Kidney (tissue), 14 donors: ENCODE data around the gene IL4I1. TPM values are rescaled to one million over a fixed set of nuclear protein-coding genes. Genes with fewer than 3 reads are reported as not detected.
A peak's percentile ranks its signal among the peaks of the same experiment; 100 is the strongest.

Experiments used
- DNase-seq, 5 donors: peaks; one replicate each; pipeline ENCODE4 v3.0.0-alpha.2; 2013 to 2020
- FAIRE-seq: peaks from 2 replicates; lab custom pipeline; 2012; peaks lifted over from hg19 to GRCh38; lab: Jason Lieb, UNC
- H3K27ac ChIP-seq, 2 donors: one replicate each; pipeline ENCODE4 v1.7.0; 2013; ENCODE audit warnings: low read depth in 2 of 2, low read length in 2 of 2, inconsistent platforms in 1 of 2
- H3K27me3 ChIP-seq: one replicate; pipeline ENCODE4 v1.7.1; 2013; ENCODE audit warnings: low read length, inconsistent platforms; ENCODE audit not compliant: control insufficient read depth, insufficient read depth
- H3K36me3 ChIP-seq, 3 donors: one replicate each; pipeline versions ENCODE4 v1.7.0 to v1.7.1; 2013; ENCODE audit warnings: low read length in 3 of 3, control low read depth in 1 of 3, inconsistent platforms in 1 of 3; ENCODE audit not compliant: insufficient read depth in 3 of 3, control insufficient read depth in 2 of 3
- H3K4me1 ChIP-seq, 3 donors: one replicate each; pipeline versions ENCODE4 v1.7.0 to v1.7.1; 2013; ENCODE audit warnings: low read length in 3 of 3, inconsistent platforms in 1 of 3, low read depth in 1 of 3; ENCODE audit not compliant: control insufficient read depth in 2 of 3, insufficient read depth in 2 of 3
- H3K4me3 ChIP-seq, 3 donors: one replicate each; pipeline versions ENCODE4 v1.7.0 to v1.8.1; 2013; ENCODE audit warnings: low read length in 3 of 3, control low read depth in 1 of 3, inconsistent platforms in 1 of 3
- H3K9ac ChIP-seq, 3 donors: one replicate each; pipeline versions ENCODE4 v1.7.0 to v1.7.1; 2013; ENCODE audit warnings: low read length in 3 of 3, control low read depth in 1 of 3, inconsistent platforms in 1 of 3
- H3K9me3 ChIP-seq, 3 donors: one replicate each; pipeline versions ENCODE4 v1.7.0 to v1.7.1; 2013; ENCODE audit warnings: low read length in 3 of 3, control low read depth in 1 of 3, inconsistent platforms in 1 of 3; ENCODE audit not compliant: control insufficient read depth in 2 of 3, insufficient read depth in 1 of 3
- intact Hi-C: fragments of 100-400 bp; cut with DNase I; formaldehyde crosslinking; loops from one replicate; pipeline ENCODE4 v1.11.1; 2022
- polyA plus RNA-seq: library from polyadenylated mRNA; stranded (reverse); fragments of 350-450 nt; fragmentation: Illumina TruSeq; extraction: RNeasy Lipid Tissue Mini Kit (QIAGEN cat#74804); gene quantifications from one replicate; pipeline ENCODE4 v1.2.3, GENCODE V29; 2014; ENCODE audit warnings: low read depth, low replicate concordance; ENCODE audit not compliant: insufficient read depth
- total RNA-seq: library from RNA; stranded (reverse); fragmentation: NEBNext Ultra II Directional; extraction: Animal tissue kit (Norgen Biotek cat#: 25700); gene quantifications from one replicate; pipeline ENCODE4 v1.2.1, GENCODE V29; 2021
- TF ChIP-seq, protein P1 (sequence below): IDR thresholded peaks from 3 replicates; pipeline ENCODE4 v1.5.1; 2012; ENCODE audit warnings: mild to moderate bottlenecking, moderate library complexity, borderline replicate concordance; ENCODE audit not compliant: insufficient read depth; ENCODE audit errors: extremely low read depth
- donor health status: control.
- donor health status: control.
- donor health status: control.
- donor health status: control.
- donor health status: control.
- donor health status: DM: yes; HTN: yes; CAD: no.
- donor health status: Normal renal cell carcinoma (clear cell type).

IL4I1 gene
- total and polyA plus RNA-seq, 2 donors from 2014 or later: 0.82 to 12.8 TPM

DNA sequence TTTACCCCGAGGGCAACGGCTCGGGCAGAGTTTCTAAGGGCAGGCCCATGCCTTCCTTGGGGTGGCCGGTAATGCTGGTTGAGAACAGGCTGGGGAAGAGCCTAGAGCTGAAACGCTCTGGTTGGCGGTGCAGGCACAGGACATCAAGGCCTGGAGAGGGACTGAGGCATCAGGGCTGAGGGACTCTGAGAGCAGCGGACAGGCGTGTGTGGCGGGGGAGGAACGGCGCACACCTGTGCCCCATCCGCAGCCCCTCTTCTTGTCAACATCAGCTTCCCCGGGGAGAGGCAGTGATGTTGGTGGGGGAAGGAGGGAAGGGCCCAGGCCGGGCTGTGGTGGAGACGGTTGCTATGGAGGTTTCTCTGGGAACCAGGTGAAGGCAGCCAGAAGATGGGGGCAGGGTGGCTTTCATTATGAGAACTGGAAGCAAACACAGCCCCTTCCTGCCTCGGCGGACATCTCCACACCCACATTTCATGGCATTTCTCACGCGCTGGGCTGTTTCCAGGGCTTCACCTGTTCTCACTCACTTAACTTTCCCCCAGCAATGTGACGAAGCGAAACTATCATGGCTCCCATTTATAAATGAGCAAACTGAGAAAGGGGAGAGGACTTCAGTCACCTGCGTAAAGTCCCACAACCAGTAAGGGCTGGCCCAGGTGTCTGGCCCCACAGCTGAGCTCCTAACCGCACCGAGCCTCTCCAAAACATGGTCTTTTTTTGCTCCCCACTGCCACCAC lies 24.1 kb upstream of the IL4I1 start:
- no peak overlapping the region for H3K4me3 ChIP-seq
- DNase-seq: peak in 2 of 5 donors; percentile 39 to 47
- H3K36me3 ChIP-seq: peaks cover 2 to 6% (median 4%) of the 10 kb centered on the region in 3 donors
- intact Hi-C loops: no loop called here
- FAIRE-seq: no peak
- no peak overlapping the region for H3K9ac ChIP-seq
- peaks cover 0 to 2% (median 0%) of the 10 kb centered on the region in 3 donors for H3K4me1 ChIP-seq
- H3K9me3 ChIP-seq: no peaks in the 10 kb centered on the region
- H3K27ac ChIP-seq: no peak overlapping the region
- H3K27me3 ChIP-seq: no peaks in the 10 kb centered on the region
- TF ChIP-seq, protein P1, sequence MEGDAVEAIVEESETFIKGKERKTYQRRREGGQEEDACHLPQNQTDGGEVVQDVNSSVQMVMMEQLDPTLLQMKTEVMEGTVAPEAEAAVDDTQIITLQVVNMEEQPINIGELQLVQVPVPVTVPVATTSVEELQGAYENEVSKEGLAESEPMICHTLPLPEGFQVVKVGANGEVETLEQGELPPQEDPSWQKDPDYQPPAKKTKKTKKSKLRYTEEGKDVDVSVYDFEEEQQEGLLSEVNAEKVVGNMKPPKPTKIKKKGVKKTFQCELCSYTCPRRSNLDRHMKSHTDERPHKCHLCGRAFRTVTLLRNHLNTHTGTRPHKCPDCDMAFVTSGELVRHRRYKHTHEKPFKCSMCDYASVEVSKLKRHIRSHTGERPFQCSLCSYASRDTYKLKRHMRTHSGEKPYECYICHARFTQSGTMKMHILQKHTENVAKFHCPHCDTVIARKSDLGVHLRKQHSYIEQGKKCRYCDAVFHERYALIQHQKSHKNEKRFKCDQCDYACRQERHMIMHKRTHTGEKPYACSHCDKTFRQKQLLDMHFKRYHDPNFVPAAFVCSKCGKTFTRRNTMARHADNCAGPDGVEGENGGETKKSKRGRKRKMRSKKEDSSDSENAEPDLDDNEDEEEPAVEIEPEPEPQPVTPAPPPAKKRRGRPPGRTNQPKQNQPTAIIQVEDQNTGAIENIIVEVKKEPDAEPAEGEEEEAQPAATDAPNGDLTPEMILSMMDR: no peak

DNA sequence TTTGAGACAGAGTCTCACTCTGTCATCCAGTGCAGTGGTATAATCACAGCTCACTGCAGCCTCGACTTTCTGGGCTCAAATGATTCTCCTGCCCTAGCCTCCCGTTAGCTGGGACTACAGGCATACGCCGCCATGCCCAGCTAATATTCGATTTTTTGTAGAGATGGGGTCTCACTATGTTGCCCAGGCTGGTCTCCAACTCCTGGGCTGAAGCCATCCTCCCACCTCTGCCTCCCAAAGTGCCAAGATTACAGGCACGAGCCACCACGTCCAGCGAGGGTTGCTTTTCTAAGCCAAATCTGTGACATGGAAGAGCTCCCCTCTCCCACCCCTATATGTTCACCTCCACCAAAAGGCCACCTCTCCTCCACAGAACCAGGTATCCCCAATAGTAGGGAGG lies 21.4 kb upstream of the IL4I1 start:
- FAIRE-seq: no peak
- Histone ChIP-seq H3K27me3 (no peaks in the 10 kb centered on the region), H3K4me3 (no peak overlapping the region), H3K27ac (no peak overlapping the region), H3K4me1 (no peaks in the 10 kb centered on the region), H3K9ac (no peak overlapping the region), H3K36me3 (peaks cover 0 to 10% (median 0%) of the 10 kb centered on the region in 3 donors), H3K9me3 (no peaks in the 10 kb centered on the region)
- TF ChIP-seq, protein P1: no peak
- DNase-seq: no peak
- intact Hi-C loops: no loop called here

DNA sequence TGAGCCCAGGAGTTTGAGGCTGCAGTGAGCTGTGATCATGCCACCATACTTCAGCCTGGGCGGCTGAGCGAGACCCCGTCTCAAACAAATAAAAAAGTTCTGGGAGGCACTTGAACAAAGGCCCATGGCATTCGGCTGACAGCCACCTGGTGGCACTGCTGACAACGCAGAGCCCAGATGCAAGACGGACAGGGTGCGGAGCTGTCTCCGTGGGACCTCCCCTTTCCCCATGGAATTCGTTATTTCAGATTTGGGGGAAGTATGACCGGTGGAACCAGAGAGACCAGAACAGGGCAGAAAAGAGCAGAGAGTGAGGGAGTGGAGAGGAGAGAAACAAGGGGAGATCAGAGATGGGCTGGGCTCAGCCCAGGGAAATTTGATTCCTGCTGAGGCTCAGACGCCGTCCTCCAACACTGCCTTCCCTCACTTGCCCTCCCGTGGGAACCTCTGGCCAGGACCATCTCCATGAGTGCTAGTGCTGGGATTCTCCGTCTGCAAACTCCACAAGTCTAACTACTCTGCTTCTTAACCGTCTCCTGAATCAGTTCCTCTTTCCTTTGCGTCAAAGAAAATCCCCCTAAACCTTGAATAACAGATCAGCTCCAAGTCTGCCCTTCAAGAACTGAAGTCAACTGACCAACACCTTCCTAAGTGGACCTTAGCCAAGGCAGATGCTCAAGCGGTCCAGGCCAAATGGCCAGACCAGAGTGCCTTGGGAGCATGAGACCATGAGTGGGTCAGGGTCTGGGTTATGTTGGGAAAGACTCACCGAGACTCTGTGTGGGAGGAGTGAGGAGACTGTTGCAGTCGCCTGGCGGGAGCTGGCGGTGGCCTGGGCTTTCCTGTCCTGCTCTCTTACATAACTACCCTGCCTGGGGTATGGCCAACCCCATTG lies 20.4 kb upstream of the IL4I1 start:
- FAIRE-seq (no peak), DNase-seq (peak in 2 of 5 donors; percentile 21 to 35)
- peaks cover 0 to 14% (median 0%) of the 10 kb centered on the region in 3 donors for H3K36me3 ChIP-seq
- no peak overlapping the region for H3K9ac ChIP-seq
- no peaks in the 10 kb centered on the region for H3K9me3 ChIP-seq
- H3K27me3 ChIP-seq: no peaks in the 10 kb centered on the region
- no peaks in the 10 kb centered on the region for H3K4me1 ChIP-seq
- H3K27ac ChIP-seq: no peak overlapping the region
- TF ChIP-seq, protein P1: no peak
- intact Hi-C loops: no loop called here
- no peak overlapping the region for H3K4me3 ChIP-seq
